H9 (cell line): ENCODE data around the gene GPR21. TPM values are rescaled to one million over a fixed set of nuclear protein-coding genes. Genes with fewer than 3 reads are reported as not detected.

ENCODE experiments used
- DNase-seq: peaks from one replicate; pipeline ENCODE4 v3.0.0-alpha.2; 2017
- H2AFZ ChIP-seq: one replicate; pipeline ENCODE4 v1.6.1; 2013; ENCODE audit warnings: mild to moderate bottlenecking, low read length, control low read depth, moderate library complexity
- H2AK5ac ChIP-seq: 2 replicates; pipeline ENCODE4 v1.6.1; 2013; ENCODE audit warnings: low read length, control low read depth, mixed read lengths; ENCODE audit not compliant: insufficient read length
- H2BK120ac ChIP-seq: one replicate; pipeline ENCODE4 v1.6.1; 2013; ENCODE audit warnings: low read depth, mild to moderate bottlenecking, low read length, control low read depth, inconsistent platforms; ENCODE audit not compliant: poor library complexity, severe bottlenecking
- H2BK12ac ChIP-seq: 2 replicates; pipeline ENCODE4 v1.6.1; 2013; ENCODE audit warnings: low read length, control low read depth, mixed read lengths, low read depth; ENCODE audit not compliant: insufficient read length
- H2BK15ac ChIP-seq: 2 replicates; pipeline ENCODE4 v1.6.1; 2013; ENCODE audit warnings: low read depth, low read length, control low read depth
- H2BK20ac ChIP-seq: one replicate; pipeline ENCODE4 v1.6.1; 2013; ENCODE audit warnings: low read depth, mild to moderate bottlenecking, low read length, control low read depth, inconsistent platforms; ENCODE audit not compliant: poor library complexity, severe bottlenecking
- H2BK5ac ChIP-seq: 2 replicates; pipeline ENCODE4 v1.6.1; 2013; ENCODE audit warnings: low read length, control low read depth, mixed read lengths; ENCODE audit not compliant: insufficient read length
- H3K14ac ChIP-seq: 2 replicates; pipeline ENCODE4 v1.6.1; 2013; ENCODE audit warnings: low read length, control low read depth; ENCODE audit not compliant: insufficient read depth
- H3K18ac ChIP-seq: 2 replicates; pipeline ENCODE4 v1.6.1; 2013; ENCODE audit warnings: low read depth, mild to moderate bottlenecking, mixed read lengths, low read length, control low read depth; ENCODE audit not compliant: insufficient read length
- H3K23ac ChIP-seq: 2 replicates; pipeline ENCODE4 v1.6.1; 2013; ENCODE audit warnings: low read length, control low read depth, mixed read lengths, low read depth; ENCODE audit not compliant: insufficient read length
- H3K23me2 ChIP-seq: 2 replicates; pipeline ENCODE4 v1.6.1; 2013; ENCODE audit warnings: low read depth, mild to moderate bottlenecking, mixed read lengths, low read length, control low read depth; ENCODE audit not compliant: insufficient read length, poor library complexity, severe bottlenecking
- H3K27ac ChIP-seq: 2 replicates; pipeline ENCODE4 v1.5.1; 2013; ENCODE audit warnings: low read length, control low read depth, mixed read lengths, low read depth; ENCODE audit not compliant: insufficient read length
- H3K27me3 ChIP-seq: 2 replicates; pipeline ENCODE4 v1.6.1; 2013; ENCODE audit warnings: low read length, control low read depth, inconsistent platforms; ENCODE audit not compliant: insufficient read depth
- H3K4ac ChIP-seq: 2 replicates; pipeline ENCODE4 v1.6.1; 2013; ENCODE audit warnings: low read depth, mild to moderate bottlenecking, control low read depth, inconsistent platforms, low read length, moderate library complexity
- H3K4me1 ChIP-seq: 2 replicates; pipeline ENCODE4 v1.6.1; 2013; ENCODE audit warnings: low read length, control low read depth, inconsistent platforms; ENCODE audit not compliant: insufficient read depth
- H3K4me2 ChIP-seq: 2 replicates; pipeline ENCODE4 v1.6.1; 2013; ENCODE audit warnings: low read length, control low read depth, mixed read lengths; ENCODE audit not compliant: insufficient read length, insufficient read depth
- H3K56ac ChIP-seq: 2 replicates; pipeline ENCODE4 v1.6.1; 2013; ENCODE audit warnings: low read depth, mild to moderate bottlenecking, mixed read lengths, low read length, control low read depth; ENCODE audit not compliant: insufficient read length
- H3K79me1 ChIP-seq: 2 replicates; pipeline ENCODE4 v1.6.1; 2013; ENCODE audit warnings: low read depth, mild to moderate bottlenecking, moderate library complexity, low read length, control low read depth, inconsistent platforms; ENCODE audit not compliant: insufficient read depth, poor library complexity, severe bottlenecking
- H3K79me2 ChIP-seq: 2 replicates; pipeline ENCODE4 v1.6.1; 2013; ENCODE audit warnings: low read length, control low read depth, inconsistent platforms; ENCODE audit not compliant: insufficient read depth
- H3K9ac ChIP-seq: 2 replicates; pipeline ENCODE4 v1.6.1; 2013; ENCODE audit warnings: low read length, control low read depth, mixed read lengths; ENCODE audit not compliant: insufficient read length; ENCODE audit errors: extremely low read depth
- H3K9me3 ChIP-seq: one replicate; pipeline ENCODE4 v1.6.1; 2013; ENCODE audit warnings: low read depth, low read length, inconsistent platforms; ENCODE audit not compliant: control insufficient read depth
- H3T11ph ChIP-seq: one replicate; pipeline ENCODE4 v1.6.1; 2013; ENCODE audit warnings: mild to moderate bottlenecking, low read length, control low read depth, inconsistent platforms
- H4K20me1 ChIP-seq: one replicate; pipeline ENCODE4 v1.6.1; 2013; ENCODE audit not compliant: control insufficient read depth, insufficient read length, insufficient read depth
- H4K5ac ChIP-seq: 2 replicates; pipeline ENCODE4 v1.6.1; 2013; ENCODE audit warnings: low read depth, mild to moderate bottlenecking, mixed read lengths, low read length, control low read depth; ENCODE audit not compliant: insufficient read length
- H4K8ac ChIP-seq: replicated peaks from 2 replicates; pipeline ENCODE4 v1.6.1; 2013; ENCODE audit warnings: low read length, control low read depth, mixed read lengths, low read depth; ENCODE audit not compliant: insufficient read length
- H4K91ac ChIP-seq: 2 replicates; pipeline ENCODE4 v1.6.1; 2013; ENCODE audit warnings: low read depth, mild to moderate bottlenecking, moderate library complexity, mixed read lengths, low read length, control low read depth; ENCODE audit not compliant: insufficient read length
- H3K27ac Mint-ChIP-seq, 3 experiments: 2 replicates in 2 of 3; 3 replicates in 1 of 3; pipeline ENCODE4 v1.8.0; 2020 to 2021; ENCODE audit warnings: mixed read lengths in 3 of 3, mild to moderate bottlenecking in 1 of 3, moderate library complexity in 1 of 3
- H3K27me3 Mint-ChIP-seq: 2 replicates; pipeline ENCODE4 v1.8.0; 2021; ENCODE audit warnings: low read depth, mild to moderate bottlenecking, moderate library complexity, mixed read lengths
- H3K36me3 Mint-ChIP-seq, 3 experiments: 2 replicates in 2 of 3; 3 replicates in 1 of 3; pipeline ENCODE4 v1.8.0; 2020 to 2021; ENCODE audit warnings: low read depth in 3 of 3, mixed read lengths in 3 of 3; ENCODE audit not compliant: insufficient read depth in 1 of 3
- H3K4me1 Mint-ChIP-seq, 2 experiments: 2 replicates each; pipeline ENCODE4 v1.8.0; 2020; ENCODE audit warnings: mixed read lengths in 2 of 2
- H3K4me3 Mint-ChIP-seq, 2 experiments: 2 replicates in 1 of 2; 3 replicates in 1 of 2; pipeline ENCODE4 v1.8.0; 2020 to 2021; ENCODE audit warnings: mild to moderate bottlenecking in 2 of 2, mixed read lengths in 2 of 2, moderate library complexity in 1 of 2
- H3K9me3 Mint-ChIP-seq, 2 experiments: 2 replicates in 1 of 2; 3 replicates in 1 of 2; pipeline ENCODE4 v1.8.0; 2020; ENCODE audit warnings: mild to moderate bottlenecking in 2 of 2, mixed read lengths in 2 of 2, moderate library complexity in 1 of 2
- CTCF ChIP-seq: fragments of 200-600 bp; sonication (generic); conservative IDR thresholded peaks from 3 replicates; pipeline ENCODE4 v1.8.0; 2021; ENCODE audit warnings: antibody characterized with exemption, mild to moderate bottlenecking
- WGBS: extraction: QIAGEN DNeasy Blood & Tissue Kit; methylation state at CpG from one replicate; pipeline ENCODE4 v1.1.7; 2013; ENCODE audit warnings: missing lambda C conversion rate, low lambda C conversion rate, mixed read lengths; ENCODE audit not compliant: insufficient read length; ENCODE audit errors: extremely low coverage; 5-methylcytosine and 5-hydroxymethylcytosine counted together
- total RNA-seq: library from RNA; stranded (reverse); gene quantifications from 2 replicates; pipeline ENCODE4 v1.2.1, GENCODE V29; 2021

Gene GPR21
- total RNA-seq, 1 experiment from 2014 or later: 0.87 TPM

DNA sequence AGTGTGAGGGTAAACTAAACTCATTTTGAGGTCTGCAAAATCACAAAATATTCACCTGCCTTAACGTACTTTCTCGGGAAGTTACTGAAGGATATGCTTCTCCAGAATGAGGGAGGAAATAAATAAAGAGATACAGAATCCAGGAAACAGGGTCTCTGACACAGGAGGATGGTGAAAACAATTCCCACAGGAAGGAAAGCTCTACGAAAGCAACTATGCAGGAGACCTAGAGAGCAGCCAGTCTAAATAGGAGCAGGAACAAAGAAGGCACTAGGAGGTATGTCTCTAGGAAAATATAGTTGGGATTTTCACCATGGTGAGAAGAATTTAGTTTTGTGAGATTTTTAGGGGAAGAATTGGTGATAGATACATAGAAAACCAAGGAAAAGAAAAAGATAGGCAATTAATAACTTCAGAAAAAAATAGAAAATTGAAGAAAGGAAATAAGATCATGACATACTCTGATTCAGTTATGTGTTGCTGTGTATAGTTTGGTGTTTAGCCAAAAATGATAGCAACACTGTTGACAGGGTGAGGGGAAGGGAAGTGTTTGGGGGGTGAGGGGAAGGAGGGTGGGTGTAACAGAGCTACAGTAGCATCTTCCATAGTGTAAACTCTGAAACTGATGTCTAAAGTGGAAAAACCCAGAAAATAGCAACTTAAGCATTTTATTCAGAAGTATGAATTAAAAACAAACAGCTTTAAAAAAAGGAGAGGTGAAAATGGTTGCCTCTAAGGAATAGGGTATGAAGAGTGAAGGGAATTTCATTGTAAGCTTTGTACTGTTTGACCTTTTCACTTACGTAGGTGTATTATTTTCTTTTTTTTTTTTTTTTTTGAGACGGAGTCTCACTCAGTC is 9.8 kb downstream of the GPR21 start:
- Histone ChIP-seq H3K23ac (no peak overlapping the region), H3K27me3 (no peaks in the 10 kb centered on the region), H2BK5ac (no peak overlapping the region), H3T11ph (no peak overlapping the region), H4K5ac (no peak overlapping the region), H3K4ac (no peak overlapping the region), H2AK5ac (no peak overlapping the region), H3K4me2 (no peak overlapping the region), H3K56ac (no peak overlapping the region), H4K91ac (no peak overlapping the region), H2AFZ (no peak overlapping the region), H2BK20ac (no peak overlapping the region), H4K8ac (no peak overlapping the region), H4K20me1 (no peaks in the 10 kb centered on the region), H2BK15ac (no peak overlapping the region), H3K4me1 (no peaks in the 10 kb centered on the region), H3K23me2 (no peaks in the 10 kb centered on the region), H3K9ac (no peak overlapping the region), H3K27ac (no peak overlapping the region), H3K79me1 (no peaks in the 10 kb centered on the region), H3K79me2 (no peaks in the 10 kb centered on the region), H3K18ac (no peak overlapping the region), H3K14ac (no peak overlapping the region), H3K9me3 (no peaks in the 10 kb centered on the region), H2BK12ac (no peak overlapping the region), H2BK120ac (no peak overlapping the region)
- no peak for DNase-seq
- peaks cover 8 to 16% (median 15%) of the 10 kb centered on the region in 3 experiments for H3K36me3 Mint-ChIP-seq
- no CpG with 5 or more reads among the region's 5 CpGs for WGBS
- TF ChIP-seq CTCF: no peak
- no peaks in the 10 kb centered on the region; a peak in 1 of 5 replicates for H3K9me3 Mint-ChIP-seq
- no peak overlapping the region for H3K4me3 Mint-ChIP-seq
- no peaks in the 10 kb centered on the region for H3K27me3 Mint-ChIP-seq
- H3K27ac Mint-ChIP-seq: peak overlapping the region in 2 of 3 experiments; percentile 17 to 57; a peak in 2 of 7 replicates
- H3K4me1 Mint-ChIP-seq: no peaks in the 10 kb centered on the region
